Right lobe of liver (tissue), 4 donors: Measurements from ENCODE around the gene HPS5.

Source experiments
- CTCF ChIP-seq, 4 donors: fragments of 200-600 bp in 3 of 4; fragments of 450-650 bp in 1 of 4; IDR thresholded peaks; one replicate each; pipeline versions ENCODE4 v1.5.1 to v1.8.0; 2016 to 2022; ENCODE audit warnings: antibody characterized with exemption in 4 of 4, mild to moderate bottlenecking in 2 of 4
- POLR2A ChIP-seq: fragments of 450-650 bp; IDR thresholded peaks from one replicate; pipeline ENCODE4 v1.6.1; 2017; ENCODE audit warnings: antibody characterized with exemption, mild to moderate bottlenecking
- donor health status: DM: no; HTN: no; CAD: no.
- donor health status: DM: no; HTN: no; CAD: no.
- donor health status: DM: no; HTN: yes; CAD: no.

- TF ChIP-seq CTCF (IDR thresholded peaks at IDR 0.05) (peak in 1 of 4 donors; percentile 14), POLR2A (peak; percentile 99)
These were observed at the start of gene HPS5, which contains the start of gene GTF2H1 for GRCh38 chr11:18321969-18322711.
